NB4 (cell line): ENCODE measurements around the gene CDH23.

Experiments used
- DNase-seq: peaks from one replicate; pipeline ENCODE4 v3.0.0; 2010; ENCODE audit warnings: low read depth
- H3K4me3 ChIP-seq: one replicate; pipeline ENCODE4 v1.5.1; 2011; ENCODE audit warnings: mild to moderate bottlenecking, low read depth, low read length, moderate library complexity
- MYC ChIP-seq: IDR thresholded peaks from 2 replicates; pipeline ENCODE4 v1.6.1; 2011; ENCODE audit warnings: low read depth, low read length
- POLR2A ChIP-seq: IDR thresholded peaks from 2 replicates; pipeline ENCODE4 v1.6.1; 2011; ENCODE audit warnings: mild to moderate bottlenecking; ENCODE audit not compliant: insufficient read length; ENCODE audit errors: extremely low read depth
- TF ChIP-seq, protein P1 (sequence below): IDR thresholded peaks from 2 replicates; pipeline ENCODE4 v1.6.1; 2011; ENCODE audit warnings: low read depth, low read length
- TF ChIP-seq, protein P2 (sequence below): IDR thresholded peaks from one replicate; pipeline ENCODE4 v1.5.1; 2012; ENCODE audit warnings: low read depth, low read length

The CDH23 gene

DNA sequence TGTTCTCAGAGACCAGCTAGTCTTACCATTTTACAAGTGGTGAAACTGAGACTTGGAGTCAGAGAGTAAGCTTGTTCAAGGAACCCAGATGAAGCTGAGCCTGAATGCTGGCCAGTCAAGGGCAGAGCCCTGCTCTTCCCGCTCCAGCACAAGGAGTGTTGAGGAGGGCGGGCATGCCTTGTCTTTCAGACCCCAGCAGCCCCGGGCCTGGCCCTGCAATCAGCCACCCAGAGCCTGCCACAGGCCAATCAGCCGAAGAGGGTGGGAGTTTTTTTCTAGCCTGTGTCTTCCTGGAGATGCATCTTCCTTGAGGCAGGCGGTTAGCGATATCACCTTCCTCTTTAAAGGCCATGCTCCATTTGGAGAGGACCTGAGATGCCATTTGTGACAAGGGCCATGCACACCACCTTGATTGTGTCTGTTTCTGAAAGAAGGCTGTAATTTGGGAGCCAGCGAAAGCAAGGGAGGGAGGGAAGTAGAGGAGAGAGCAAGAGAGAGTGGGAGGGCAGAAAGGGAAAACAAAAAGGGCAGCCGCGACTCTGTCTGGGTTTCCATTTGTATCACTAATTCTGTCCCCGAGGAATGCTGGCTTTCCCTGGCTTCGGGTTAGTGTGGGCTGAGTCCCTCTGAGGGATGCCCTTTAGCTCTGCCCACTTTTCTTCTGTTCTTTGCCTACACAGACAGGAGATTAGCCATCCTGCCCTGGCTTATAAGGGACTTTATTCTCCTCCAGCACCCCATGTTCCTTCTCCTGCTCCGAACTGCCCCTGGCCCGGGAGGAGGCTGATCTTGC lies 8.0 kb downstream of the CDH23 start:
- TF ChIP-seq POLR2A (no peak), MYC (no peak)
- TF ChIP-seq, protein P1, sequence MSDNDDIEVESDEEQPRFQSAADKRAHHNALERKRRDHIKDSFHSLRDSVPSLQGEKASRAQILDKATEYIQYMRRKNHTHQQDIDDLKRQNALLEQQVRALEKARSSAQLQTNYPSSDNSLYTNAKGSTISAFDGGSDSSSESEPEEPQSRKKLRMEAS: no peak
- TF ChIP-seq, protein P2, sequence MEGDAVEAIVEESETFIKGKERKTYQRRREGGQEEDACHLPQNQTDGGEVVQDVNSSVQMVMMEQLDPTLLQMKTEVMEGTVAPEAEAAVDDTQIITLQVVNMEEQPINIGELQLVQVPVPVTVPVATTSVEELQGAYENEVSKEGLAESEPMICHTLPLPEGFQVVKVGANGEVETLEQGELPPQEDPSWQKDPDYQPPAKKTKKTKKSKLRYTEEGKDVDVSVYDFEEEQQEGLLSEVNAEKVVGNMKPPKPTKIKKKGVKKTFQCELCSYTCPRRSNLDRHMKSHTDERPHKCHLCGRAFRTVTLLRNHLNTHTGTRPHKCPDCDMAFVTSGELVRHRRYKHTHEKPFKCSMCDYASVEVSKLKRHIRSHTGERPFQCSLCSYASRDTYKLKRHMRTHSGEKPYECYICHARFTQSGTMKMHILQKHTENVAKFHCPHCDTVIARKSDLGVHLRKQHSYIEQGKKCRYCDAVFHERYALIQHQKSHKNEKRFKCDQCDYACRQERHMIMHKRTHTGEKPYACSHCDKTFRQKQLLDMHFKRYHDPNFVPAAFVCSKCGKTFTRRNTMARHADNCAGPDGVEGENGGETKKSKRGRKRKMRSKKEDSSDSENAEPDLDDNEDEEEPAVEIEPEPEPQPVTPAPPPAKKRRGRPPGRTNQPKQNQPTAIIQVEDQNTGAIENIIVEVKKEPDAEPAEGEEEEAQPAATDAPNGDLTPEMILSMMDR: no peak
- H3K4me3 ChIP-seq: no peak overlapping the region
- no peak for DNase-seq

DNA sequence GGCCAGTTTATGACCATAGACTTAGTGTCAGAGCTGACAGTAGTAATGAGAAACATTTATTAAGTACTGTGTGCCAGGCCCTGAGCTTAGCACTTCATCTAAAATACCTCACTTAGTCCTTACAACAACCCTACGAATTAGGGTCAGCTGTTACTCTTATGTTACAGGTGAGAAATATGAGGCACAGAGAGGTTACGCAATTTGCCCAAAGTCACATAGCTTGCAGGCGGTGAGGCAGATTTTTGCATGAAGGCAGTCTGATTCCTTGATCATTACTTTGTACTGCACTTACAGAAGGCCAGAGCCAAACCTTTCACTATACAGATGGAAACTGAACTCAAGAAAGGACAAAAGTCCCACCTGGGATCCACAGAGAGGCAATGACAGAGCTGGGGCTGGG lies 10.2 kb downstream of the CDH23 start:
- no peak for TF ChIP-seq POLR2A
- TF ChIP-seq, protein P2: no peak
- TF ChIP-seq, protein P1: no peak
- TF ChIP-seq MYC: no peak
- no peak for DNase-seq
- no peak overlapping the region for H3K4me3 ChIP-seq

DNA sequence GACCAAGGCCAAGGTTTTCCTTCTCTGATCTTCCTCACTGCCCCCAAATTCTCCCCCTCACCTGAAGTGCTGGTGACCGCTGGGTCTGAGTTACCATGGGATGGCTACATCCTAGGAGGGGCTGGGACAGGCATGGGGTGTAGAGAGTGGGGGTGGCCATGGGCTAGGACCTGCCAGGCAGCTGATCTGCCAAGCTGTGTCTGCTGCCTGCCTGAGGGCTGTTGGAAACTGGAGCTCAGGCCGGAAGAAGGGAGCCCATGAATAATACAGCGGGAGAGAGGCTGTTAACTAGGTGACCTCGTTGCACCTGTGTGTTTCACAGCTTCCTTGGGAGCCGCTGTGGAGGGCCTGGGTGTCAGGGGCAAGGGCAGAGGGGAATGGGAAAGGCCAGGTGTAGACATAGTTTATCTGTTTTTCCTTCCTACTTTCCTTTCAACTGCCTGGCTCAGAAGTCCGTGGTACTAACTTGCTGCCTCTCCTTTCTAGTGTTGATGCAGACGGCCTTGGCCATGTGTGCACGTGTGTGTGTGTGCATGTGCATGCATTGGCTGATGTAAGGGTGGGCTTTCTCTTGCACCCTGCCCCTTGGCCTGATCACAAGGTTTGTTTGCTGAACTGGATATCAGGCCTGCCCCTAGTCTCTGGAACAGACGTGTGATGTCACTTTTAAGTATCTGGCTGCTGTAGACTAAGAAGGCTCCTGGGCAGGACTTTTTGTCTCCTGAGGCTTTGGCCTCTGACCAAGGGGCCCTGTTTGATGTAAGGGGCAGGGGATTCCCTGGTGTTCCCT lies 11.9 kb downstream of the CDH23 start:
- TF ChIP-seq, protein P1: no peak
- no peak for TF ChIP-seq MYC
- TF ChIP-seq POLR2A: no peak
- TF ChIP-seq, protein P2: no peak
- no peak for DNase-seq
- no peak overlapping the region for H3K4me3 ChIP-seq

DNA sequence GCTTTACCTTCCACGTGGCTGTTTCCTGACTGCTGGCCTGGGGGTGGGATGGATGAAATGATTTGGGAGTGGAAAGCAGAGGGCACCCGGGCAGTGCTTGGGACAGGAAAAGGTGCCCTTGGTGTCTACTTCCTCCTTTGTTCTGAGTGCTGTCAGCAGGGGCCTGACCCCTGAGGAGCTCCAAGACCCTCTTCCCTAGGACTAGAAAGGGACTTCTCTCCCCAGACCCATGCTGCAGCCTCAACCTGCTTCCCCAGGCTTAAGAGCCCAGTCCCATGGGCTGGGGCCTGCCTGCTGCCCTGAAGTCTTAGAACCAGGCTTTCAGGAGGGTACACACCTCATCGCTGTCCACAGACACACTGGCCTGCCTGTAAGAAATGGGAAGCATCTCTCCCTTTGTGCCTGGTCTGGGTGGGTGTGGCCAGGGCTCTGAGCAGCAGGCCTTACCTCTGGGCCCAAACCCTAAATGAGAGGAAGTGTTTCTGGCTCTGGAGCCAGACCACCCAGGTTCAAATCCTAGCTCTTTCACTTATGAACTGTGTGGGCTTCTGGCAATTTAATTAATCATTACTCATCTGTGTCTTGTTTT lies 12.9 kb downstream of the CDH23 start:
- TF ChIP-seq, protein P1: no peak
- TF ChIP-seq POLR2A: no peak
- TF ChIP-seq MYC: no peak
- TF ChIP-seq, protein P2: no peak
- no peak for DNase-seq
- no peak overlapping the region for H3K4me3 ChIP-seq

DNA sequence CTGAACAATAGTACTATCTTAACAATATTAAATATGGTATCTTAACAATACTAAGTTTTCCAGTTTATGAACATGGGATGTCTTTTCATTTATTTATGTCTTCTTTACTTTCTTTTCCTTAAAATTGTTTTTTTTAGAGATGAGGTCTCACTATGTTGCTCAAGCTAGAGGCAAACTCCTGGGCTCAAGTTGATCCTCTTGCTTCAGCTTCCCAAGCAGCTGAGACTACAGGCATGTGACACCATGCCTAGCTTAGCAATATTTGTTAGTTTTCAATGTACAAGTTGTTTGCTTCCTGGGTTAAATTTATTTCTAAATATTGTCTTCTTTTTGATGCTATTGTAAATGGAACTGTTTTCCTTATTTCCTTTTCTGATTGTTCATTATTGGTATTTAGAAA lies 16.9 kb downstream of the CDH23 start:
- DNase-seq: no peak
- TF ChIP-seq, protein P2: no peak
- no peak for TF ChIP-seq POLR2A
- TF ChIP-seq MYC: no peak
- TF ChIP-seq, protein P1: no peak
- no peak overlapping the region for H3K4me3 ChIP-seq
